ENCODE results near the gene BMP8A.
"Not testable (repeated sequence)": the region's sequence is repeated elsewhere in the genome, so short reads cannot be mapped to it uniquely, and the experiment has no call there.

The BMP8A gene

GRCh38 chr1:39491146-39491921 lies at the start of gene BMP8A:
Gene BMP8A, plus strand, starts transcription at chr1:39491636. Its CDS starts 356 bp downstream, at chr1:39491992.
- DNase-seq = peak; percentile 68 to 91 (median 90)

- DNase-seq = no peak
These were observed 49.6 kb upstream of the BMP8A start for GRCh38 chr1:39441797-39442196.

- no peak for DNase-seq
These were observed 45.9 kb upstream of the BMP8A start for GRCh38 chr1:39445573-39445972.

- no peak for DNase-seq
These were observed 44.4 kb upstream of the BMP8A start for GRCh38 chr1:39446986-39447567.

- not testable (repeated sequence) for DNase-seq
These were observed 41.4 kb upstream of the BMP8A start for GRCh38 chr1:39450041-39450440.

GRCh38 chr1:39450956-39451606 lies 40.4 kb upstream of the BMP8A start:
- DNase-seq = no peak

- DNase-seq = no peak
These were observed 39.4 kb upstream of the BMP8A start for GRCh38 chr1:39452081-39452480.

- no peak for DNase-seq
These were observed 38.9 kb upstream of the BMP8A start for GRCh38 chr1:39452540-39452939.

- DNase-seq = no peak
These were observed 37.8 kb upstream of the BMP8A start for GRCh38 chr1:39453603-39454002.

GRCh38 chr1:39458991-39459390 lies 32.4 kb upstream of the BMP8A start:
- DNase-seq = no peak

GRCh38 chr1:39462074-39462473 lies 29.4 kb upstream of the BMP8A start:
- no peak for DNase-seq

- DNase-seq = no peak
These were observed 24.9 kb upstream of the BMP8A start for GRCh38 chr1:39466413-39467107.

- DNase-seq = not testable (repeated sequence)
These were observed 24.2 kb upstream of the BMP8A start for GRCh38 chr1:39467108-39467720.

- DNase-seq = no peak
These were observed 22.3 kb upstream of the BMP8A start for GRCh38 chr1:39469150-39469549.

- no peak for DNase-seq
These were observed 21.4 kb upstream of the BMP8A start for GRCh38 chr1:39470040-39470439.

- DNase-seq = no peak
These were observed 18.6 kb upstream of the BMP8A start for GRCh38 chr1:39472826-39473225.

GRCh38 chr1:39473324-39473723 lies 18.1 kb upstream of the BMP8A start:
- DNase-seq = no peak

GRCh38 chr1:39474810-39475209 lies 16.6 kb upstream of the BMP8A start:
- no peak for DNase-seq

- DNase-seq = not testable (repeated sequence)
These were observed 15.9 kb upstream of the BMP8A start for GRCh38 chr1:39475551-39475950.

GRCh38 chr1:39478126-39478915 lies 13.1 kb upstream of the BMP8A start:
- no peak for DNase-seq

GRCh38 chr1:39481289-39481688 lies 10.1 kb upstream of the BMP8A start:
- DNase-seq = no peak

GRCh38 chr1:39483276-39483675 lies 8.2 kb upstream of the BMP8A start:
- no peak for DNase-seq

Measured in NCI-H1417 (cell line).